HepG2 (cell line): ENCODE results near the gene TMEM171.

ENCODE experiments used
- DNMT1 ChIP-seq: sonication (generic); formaldehyde crosslinking; IDR thresholded peaks from 2 replicates; pipeline ENCODE4 v1.5.1; 2020; ENCODE audit warnings: mild to moderate bottlenecking, missing genetic modification reagents
- ZNF33B ChIP-seq: sonication (generic); formaldehyde crosslinking; IDR thresholded peaks from 2 replicates; pipeline ENCODE4 v1.5.1; 2020; ENCODE audit warnings: mild to moderate bottlenecking, missing genetic modification reagents
- ZNF749 ChIP-seq: sonication (generic); formaldehyde crosslinking; IDR thresholded peaks from 2 replicates; pipeline ENCODE4 v1.8.0; 2022; ENCODE audit warnings: mild to moderate bottlenecking, missing genetic modification reagents, moderate library complexity, borderline replicate concordance
- ZNF777 ChIP-seq: sonication (generic); formaldehyde crosslinking; IDR thresholded peaks from 2 replicates; pipeline ENCODE4 v1.4.0; 2020; ENCODE audit warnings: missing genetic modification reagents

- TF ChIP-seq ZNF749 (no peak), ZNF33B (CRISPR knock-in tag) (no peak), ZNF777 (CRISPR knock-in tag) (no peak), DNMT1 (no peak)
Measured at GRCh38 chr5:73103870-73104299, 16.5 kb upstream of the TMEM171 start.
